ENCODE measurements around the gene L3MBTL4.

DNA sequence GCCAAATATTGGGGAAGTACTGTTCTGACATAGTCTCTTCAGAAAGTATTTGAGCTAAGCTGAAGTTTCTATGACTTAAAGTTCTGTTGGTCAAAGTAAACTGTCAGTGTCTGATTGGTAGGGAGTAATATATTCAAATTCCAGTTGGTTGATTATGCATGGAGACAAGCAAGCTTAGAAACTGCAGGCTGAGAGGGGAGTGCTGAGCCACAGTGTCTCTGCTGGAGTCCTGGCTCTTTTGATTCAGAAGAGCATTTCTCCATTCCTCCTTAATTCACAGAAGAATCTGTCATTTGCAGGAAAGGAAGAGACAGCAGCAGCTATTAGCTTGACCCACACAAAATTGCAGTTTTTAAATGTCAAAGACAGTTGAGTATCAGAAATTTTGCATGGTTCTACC lies 318.0 kb downstream of the L3MBTL4 start:
- TF ChIP-seq CTCF (IDR thresholded peaks at IDR 0.05) (no peak), POLR2AphosphoS5 (IDR thresholded peaks at IDR 0.05) (no peak)

All from upper lobe of left lung (tissue), 4 donors.